HepG2 (cell line): ENCODE data around the gene MUTYH.

Source experiments
- AFF4 ChIP-seq: sonication (generic); formaldehyde crosslinking; IDR thresholded peaks from 2 replicates; pipeline ENCODE4 v1.4.0; 2020; ENCODE audit warnings: missing genetic modification reagents
- CBX5 ChIP-seq: sonication (generic); formaldehyde crosslinking; IDR thresholded peaks from 2 replicates; pipeline ENCODE4 v1.4.0; 2020; ENCODE audit warnings: missing genetic modification reagents, borderline replicate concordance
- CTCF ChIP-seq: sonication (generic); formaldehyde crosslinking; IDR thresholded peaks from 2 replicates; pipeline ENCODE4 v1.5.0; 2020; ENCODE audit warnings: mild to moderate bottlenecking, missing genetic modification reagents, moderate library complexity
- JUNB ChIP-seq: sonication (generic); formaldehyde crosslinking; IDR thresholded peaks from 2 replicates; pipeline ENCODE4 v1.8.0; 2022; ENCODE audit warnings: missing genetic modification reagents, mild to moderate bottlenecking, borderline replicate concordance
- NR2C2 ChIP-seq: sonication (generic); formaldehyde crosslinking; IDR thresholded peaks from 2 replicates; pipeline ENCODE4 v1.4.0; 2020; ENCODE audit warnings: missing genetic modification reagents, mild to moderate bottlenecking, moderate library complexity, borderline replicate concordance
- NR2F1 ChIP-seq, 2 experiments: fragments of 450-650 bp in 1 of 2; formaldehyde crosslinking in 1 of 2; IDR thresholded peaks; 2 replicates each; pipeline versions ENCODE4 v1.5.0 to v1.6.1; 2016 to 2020; ENCODE audit warnings: mild to moderate bottlenecking in 1 of 2, missing compliant biosample characterization in 1 of 2, missing genetic modification reagents in 1 of 2, moderate library complexity in 1 of 2
- SIN3A ChIP-seq: IDR thresholded peaks from 2 replicates; pipeline ENCODE4 v1.6.1; 2011; ENCODE audit warnings: low read depth, mild to moderate bottlenecking, control low read depth, low read length, borderline replicate concordance
- TEAD2 ChIP-seq: sonication (generic); formaldehyde crosslinking; IDR thresholded peaks from 2 replicates; pipeline ENCODE4 v1.9.0; 2021; ENCODE audit warnings: missing genetic modification reagents
- ZNF382 ChIP-seq: sonication (generic); formaldehyde crosslinking; IDR thresholded peaks from 2 replicates; pipeline ENCODE4 v1.5.0; 2020; ENCODE audit warnings: missing genetic modification reagents, mild to moderate bottlenecking, borderline replicate concordance
- ZNF792 ChIP-seq: IDR thresholded peaks from 2 replicates; pipeline ENCODE4 v1.6.1; 2016
- TF ChIP-seq, protein P1 (sequence below): sonication (generic); formaldehyde crosslinking; IDR thresholded peaks from 2 replicates; pipeline ENCODE4 v1.5.0; 2020; ENCODE audit warnings: mild to moderate bottlenecking, missing genetic modification reagents, borderline replicate concordance
- TF ChIP-seq, protein P2 (sequence below), 2 experiments: fragments of 450-650 bp in 1 of 2; sonication (generic) in 1 of 2; formaldehyde crosslinking in 1 of 2; IDR thresholded peaks; 2 replicates each; pipeline versions ENCODE4 v1.6.1 to v1.8.0; 2016 to 2022; ENCODE audit warnings: antibody characterized with exemption in 1 of 2, mild to moderate bottlenecking in 1 of 2, missing genetic modification reagents in 1 of 2
- TF ChIP-seq, protein P3 (sequence below): sonication (generic); formaldehyde crosslinking; IDR thresholded peaks from 2 replicates; pipeline ENCODE4 v1.4.0; 2020; ENCODE audit warnings: missing genetic modification reagents

DNA sequence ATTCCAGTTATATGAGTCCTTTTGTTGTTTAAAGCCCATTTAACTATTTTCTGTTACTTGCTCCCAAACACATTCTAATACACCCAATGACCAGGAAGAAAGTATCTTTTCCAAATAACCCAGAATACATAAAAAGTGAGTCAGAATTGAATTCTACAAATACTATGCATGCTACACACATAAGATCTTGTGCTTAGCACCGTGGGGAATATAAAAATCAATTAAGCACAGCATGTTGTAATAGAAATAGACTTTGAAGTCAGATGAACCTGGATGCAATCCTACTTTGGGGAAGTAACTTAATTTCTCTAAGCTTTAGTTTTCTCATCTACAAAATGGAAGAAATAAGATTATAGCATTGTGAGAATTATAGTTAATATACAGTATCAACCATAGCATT is 40.5 kb upstream of the MUTYH start:
- TF ChIP-seq CTCF (CRISPR knock-in tag) (no peak), NR2C2 (CRISPR knock-in tag) (no peak), AFF4 (no peak), JUNB (CRISPR knock-in tag) (no peak), ZNF382 (CRISPR knock-in tag) (no peak), TEAD2 (CRISPR knock-in tag) (no peak), SIN3A (no peak), CBX5 (CRISPR knock-in tag) (no peak), NR2F1 (CRISPR knock-in tag; IDR thresholded peaks at IDR 0.05) (no peak), ZNF792 (CRISPR knock-in tag) (no peak)
- TF ChIP-seq, protein P1, sequence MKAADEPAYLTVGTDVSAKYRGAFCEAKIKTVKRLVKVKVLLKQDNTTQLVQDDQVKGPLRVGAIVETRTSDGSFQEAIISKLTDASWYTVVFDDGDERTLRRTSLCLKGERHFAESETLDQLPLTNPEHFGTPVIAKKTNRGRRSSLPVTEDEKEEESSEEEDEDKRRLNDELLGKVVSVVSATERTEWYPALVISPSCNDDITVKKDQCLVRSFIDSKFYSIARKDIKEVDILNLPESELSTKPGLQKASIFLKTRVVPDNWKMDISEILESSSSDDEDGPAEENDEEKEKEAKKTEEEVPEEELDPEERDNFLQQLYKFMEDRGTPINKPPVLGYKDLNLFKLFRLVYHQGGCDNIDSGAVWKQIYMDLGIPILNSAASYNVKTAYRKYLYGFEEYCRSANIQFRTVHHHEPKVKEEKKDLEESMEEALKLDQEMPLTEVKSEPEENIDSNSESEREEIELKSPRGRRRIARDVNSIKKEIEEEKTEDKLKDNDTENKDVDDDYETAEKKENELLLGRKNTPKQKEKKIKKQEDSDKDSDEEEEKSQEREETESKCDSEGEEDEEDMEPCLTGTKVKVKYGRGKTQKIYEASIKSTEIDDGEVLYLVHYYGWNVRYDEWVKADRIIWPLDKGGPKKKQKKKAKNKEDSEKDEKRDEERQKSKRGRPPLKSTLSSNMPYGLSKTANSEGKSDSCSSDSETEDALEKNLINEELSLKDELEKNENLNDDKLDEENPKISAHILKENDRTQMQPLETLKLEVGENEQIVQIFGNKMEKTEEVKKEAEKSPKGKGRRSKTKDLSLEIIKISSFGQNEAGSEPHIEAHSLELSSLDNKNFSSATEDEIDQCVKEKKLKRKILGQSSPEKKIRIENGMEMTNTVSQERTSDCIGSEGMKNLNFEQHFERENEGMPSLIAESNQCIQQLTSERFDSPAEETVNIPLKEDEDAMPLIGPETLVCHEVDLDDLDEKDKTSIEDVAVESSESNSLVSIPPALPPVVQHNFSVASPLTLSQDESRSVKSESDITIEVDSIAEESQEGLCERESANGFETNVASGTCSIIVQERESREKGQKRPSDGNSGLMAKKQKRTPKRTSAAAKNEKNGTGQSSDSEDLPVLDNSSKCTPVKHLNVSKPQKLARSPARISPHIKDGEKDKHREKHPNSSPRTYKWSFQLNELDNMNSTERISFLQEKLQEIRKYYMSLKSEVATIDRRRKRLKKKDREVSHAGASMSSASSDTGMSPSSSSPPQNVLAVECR, result no peak
- TF ChIP-seq, protein P2, sequence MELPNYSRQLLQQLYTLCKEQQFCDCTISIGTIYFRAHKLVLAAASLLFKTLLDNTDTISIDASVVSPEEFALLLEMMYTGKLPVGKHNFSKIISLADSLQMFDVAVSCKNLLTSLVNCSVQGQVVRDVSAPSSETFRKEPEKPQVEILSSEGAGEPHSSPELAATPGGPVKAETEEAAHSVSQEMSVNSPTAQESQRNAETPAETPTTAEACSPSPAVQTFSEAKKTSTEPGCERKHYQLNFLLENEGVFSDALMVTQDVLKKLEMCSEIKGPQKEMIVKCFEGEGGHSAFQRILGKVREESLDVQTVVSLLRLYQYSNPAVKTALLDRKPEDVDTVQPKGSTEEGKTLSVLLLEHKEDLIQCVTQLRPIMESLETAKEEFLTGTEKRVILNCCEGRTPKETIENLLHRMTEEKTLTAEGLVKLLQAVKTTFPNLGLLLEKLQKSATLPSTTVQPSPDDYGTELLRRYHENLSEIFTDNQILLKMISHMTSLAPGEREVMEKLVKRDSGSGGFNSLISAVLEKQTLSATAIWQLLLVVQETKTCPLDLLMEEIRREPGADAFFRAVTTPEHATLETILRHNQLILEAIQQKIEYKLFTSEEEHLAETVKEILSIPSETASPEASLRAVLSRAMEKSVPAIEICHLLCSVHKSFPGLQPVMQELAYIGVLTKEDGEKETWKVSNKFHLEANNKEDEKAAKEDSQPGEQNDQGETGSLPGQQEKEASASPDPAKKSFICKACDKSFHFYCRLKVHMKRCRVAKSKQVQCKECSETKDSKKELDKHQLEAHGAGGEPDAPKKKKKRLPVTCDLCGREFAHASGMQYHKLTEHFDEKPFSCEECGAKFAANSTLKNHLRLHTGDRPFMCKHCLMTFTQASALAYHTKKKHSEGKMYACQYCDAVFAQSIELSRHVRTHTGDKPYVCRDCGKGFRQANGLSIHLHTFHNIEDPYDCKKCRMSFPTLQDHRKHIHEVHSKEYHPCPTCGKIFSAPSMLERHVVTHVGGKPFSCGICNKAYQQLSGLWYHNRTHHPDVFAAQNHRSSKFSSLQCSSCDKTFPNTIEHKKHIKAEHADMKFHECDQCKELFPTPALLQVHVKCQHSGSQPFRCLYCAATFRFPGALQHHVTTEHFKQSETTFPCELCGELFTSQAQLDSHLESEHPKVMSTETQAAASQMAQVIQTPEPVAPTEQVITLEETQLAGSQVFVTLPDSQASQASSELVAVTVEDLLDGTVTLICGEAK (IDR thresholded peaks at IDR 0.05), result no peak
- TF ChIP-seq, protein P2 (CRISPR knock-in tag; IDR thresholded peaks at IDR 0.05), result no peak
- TF ChIP-seq, protein P3, sequence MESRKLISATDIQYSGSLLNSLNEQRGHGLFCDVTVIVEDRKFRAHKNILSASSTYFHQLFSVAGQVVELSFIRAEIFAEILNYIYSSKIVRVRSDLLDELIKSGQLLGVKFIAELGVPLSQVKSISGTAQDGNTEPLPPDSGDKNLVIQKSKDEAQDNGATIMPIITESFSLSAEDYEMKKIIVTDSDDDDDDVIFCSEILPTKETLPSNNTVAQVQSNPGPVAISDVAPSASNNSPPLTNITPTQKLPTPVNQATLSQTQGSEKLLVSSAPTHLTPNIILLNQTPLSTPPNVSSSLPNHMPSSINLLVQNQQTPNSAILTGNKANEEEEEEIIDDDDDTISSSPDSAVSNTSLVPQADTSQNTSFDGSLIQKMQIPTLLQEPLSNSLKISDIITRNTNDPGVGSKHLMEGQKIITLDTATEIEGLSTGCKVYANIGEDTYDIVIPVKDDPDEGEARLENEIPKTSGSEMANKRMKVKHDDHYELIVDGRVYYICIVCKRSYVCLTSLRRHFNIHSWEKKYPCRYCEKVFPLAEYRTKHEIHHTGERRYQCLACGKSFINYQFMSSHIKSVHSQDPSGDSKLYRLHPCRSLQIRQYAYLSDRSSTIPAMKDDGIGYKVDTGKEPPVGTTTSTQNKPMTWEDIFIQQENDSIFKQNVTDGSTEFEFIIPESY, result no peak
